ENCODE data around the gene XRCC3.

DNA sequence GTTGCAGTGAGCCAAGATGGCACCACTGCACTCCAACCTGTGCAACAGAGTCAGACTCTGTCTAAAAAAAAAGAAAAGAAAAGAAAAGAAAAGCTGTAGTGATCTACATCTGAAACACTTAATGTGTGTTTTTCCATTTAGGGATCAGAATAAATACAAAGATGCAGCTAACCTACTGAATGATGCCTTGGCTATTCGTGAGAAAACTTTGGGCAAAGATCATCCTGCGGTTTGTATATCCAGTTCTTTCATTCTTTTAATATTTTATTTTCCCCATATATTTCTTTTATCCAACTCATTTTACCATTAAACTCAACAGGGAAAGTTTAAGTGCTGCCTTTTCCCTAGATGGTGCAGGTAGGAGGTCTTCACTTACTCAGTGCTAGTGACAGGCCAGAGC is 45.9 kb downstream of the XRCC3 start:
- TF ChIP-seq POLR2A (IDR thresholded peaks at IDR 0.05) (no peak), EP300 (IDR thresholded peaks at IDR 0.05) (no peak)
- TF ChIP-seq, protein P1, sequence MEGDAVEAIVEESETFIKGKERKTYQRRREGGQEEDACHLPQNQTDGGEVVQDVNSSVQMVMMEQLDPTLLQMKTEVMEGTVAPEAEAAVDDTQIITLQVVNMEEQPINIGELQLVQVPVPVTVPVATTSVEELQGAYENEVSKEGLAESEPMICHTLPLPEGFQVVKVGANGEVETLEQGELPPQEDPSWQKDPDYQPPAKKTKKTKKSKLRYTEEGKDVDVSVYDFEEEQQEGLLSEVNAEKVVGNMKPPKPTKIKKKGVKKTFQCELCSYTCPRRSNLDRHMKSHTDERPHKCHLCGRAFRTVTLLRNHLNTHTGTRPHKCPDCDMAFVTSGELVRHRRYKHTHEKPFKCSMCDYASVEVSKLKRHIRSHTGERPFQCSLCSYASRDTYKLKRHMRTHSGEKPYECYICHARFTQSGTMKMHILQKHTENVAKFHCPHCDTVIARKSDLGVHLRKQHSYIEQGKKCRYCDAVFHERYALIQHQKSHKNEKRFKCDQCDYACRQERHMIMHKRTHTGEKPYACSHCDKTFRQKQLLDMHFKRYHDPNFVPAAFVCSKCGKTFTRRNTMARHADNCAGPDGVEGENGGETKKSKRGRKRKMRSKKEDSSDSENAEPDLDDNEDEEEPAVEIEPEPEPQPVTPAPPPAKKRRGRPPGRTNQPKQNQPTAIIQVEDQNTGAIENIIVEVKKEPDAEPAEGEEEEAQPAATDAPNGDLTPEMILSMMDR (IDR thresholded peaks at IDR 0.05) = no peak

All from upper lobe of left lung (tissue), 4 donors.